GM20431 (cell line): ENCODE measurements around the gene NMNAT3.

Experiments
- in situ Hi-C: fragments of 300-500 bp; cut with MseI, MboI; formaldehyde crosslinking; loops from one replicate; pipeline ENCODE4 v1.15.0; 2020; ENCODE audit warnings: low sequenced_read_pairs; ENCODE audit not compliant: unreplicated experiment

NMNAT3 gene

GRCh38 chr3:139646512-139646911, 31.3 kb downstream of the NMNAT3 start:
- in situ Hi-C loops, result no loop called here

DNA sequence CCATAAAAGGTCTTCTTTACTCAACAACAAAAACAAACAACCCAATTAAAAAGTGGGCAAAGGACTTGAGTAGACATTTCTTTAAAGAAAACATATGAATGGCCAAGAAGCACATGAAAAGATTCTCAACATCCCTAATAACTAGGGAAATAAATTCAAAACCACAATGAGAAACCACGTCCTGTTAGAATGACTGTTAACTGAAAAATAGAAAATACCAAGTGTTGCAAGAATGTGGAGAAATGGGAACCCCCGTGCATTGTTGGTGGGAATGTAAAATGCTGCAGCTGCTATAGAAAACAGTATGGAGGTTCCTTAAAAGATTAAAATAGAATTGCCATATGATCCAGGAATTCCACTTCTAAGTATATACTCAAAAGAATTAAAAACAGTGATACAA, 34.8 kb downstream of the NMNAT3 start:
- in situ Hi-C loops, result no loop called here

GRCh38 chr3:139640456-139640855, 37.3 kb downstream of the NMNAT3 start:
- in situ Hi-C loops, result no loop called here

GRCh38 chr3:139639662-139640061, 38.1 kb downstream of the NMNAT3 start:
- in situ Hi-C loops, result no loop called here

- in situ Hi-C loops, result no loop called here
Measured at GRCh38 chr3:139638518-139638917, 39.3 kb downstream of the NMNAT3 start.

DNA sequence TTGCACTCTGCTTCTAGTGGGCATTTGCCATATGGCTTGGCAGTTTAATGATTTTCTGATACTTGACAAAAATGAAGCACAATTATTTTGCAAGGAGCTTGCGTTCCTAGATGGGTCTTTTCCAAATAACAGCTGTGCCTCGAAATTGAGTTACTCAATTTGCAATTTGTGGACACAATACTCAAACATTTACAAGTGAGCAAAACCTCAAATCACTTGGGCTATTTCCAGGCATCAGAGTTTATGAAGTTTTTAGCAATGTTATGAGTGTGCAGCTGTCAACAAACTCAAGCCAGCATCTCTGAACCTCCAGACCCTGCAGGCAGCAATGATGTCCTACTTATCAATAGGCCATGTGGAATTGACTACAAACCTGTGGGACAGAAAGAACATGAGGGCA, 41.3 kb downstream of the NMNAT3 start:
- in situ Hi-C loops, result no loop called here

DNA sequence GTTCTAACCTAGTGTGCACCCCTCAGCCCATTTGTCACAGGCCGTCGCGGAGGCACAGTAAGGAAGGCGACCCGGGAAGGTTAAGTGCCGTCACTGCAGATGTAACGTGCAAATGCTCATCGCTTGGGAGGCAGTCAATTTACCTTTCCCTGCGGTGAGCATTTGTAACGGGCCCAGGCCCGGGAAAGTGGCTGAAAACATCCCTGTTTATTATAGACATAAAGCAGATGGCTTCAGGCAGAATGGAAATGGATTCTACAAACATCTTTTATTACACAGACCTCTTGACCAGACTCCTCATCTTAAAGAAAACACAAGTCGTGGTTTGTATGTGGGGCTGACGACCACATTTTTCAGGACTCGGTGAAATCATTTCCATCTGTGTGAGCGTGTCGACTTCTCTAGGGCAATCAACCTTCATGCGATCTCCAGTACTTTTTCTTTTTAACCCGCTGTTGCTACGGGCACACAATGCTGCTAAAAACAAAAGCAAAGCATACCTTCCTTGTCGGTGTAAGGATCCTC, 43.6 kb downstream of the NMNAT3 start:
- in situ Hi-C loops, result no loop called here

DNA sequence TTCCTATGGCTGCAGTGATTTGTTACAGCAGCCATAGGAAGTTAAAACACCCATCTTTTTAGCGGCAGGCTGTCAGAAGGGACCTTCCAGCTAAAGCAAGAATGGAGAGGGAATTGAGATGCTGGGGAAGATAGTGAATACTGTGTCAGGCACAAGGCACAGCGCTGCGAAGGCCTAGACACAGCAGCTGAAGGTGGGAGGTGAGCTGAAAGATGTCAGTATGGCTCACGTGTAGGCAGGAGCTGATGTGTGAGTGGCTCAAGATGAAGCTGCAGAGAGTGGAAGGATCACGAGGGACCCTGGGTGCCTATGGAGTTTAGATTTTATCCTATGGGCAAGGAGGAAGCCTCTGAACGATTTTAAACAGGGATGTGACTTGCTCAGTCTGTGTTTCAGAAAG, 44.3 kb downstream of the NMNAT3 start:
- in situ Hi-C loops, result no loop called here

DNA sequence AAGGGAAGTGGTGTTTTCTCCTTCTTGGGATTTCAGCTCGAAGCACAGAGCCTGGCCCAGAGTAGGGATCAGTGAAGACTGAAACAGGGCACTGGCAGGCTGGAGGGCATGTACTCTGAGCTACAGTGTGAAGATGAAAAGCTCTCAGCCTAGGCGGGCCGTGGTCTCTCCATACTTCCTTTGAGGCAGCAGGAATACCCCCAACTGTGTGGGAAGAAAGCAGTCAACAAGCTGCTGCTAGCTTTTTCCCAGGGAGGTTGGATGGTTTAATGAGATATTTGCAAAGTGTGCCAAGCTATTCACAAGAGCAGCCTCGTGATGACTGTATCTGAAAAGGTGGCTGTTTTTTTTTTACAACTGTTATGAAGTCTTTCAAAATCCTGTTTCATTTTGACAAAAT, 47.2 kb downstream of the NMNAT3 start:
- in situ Hi-C loops, result no loop called here

DNA sequence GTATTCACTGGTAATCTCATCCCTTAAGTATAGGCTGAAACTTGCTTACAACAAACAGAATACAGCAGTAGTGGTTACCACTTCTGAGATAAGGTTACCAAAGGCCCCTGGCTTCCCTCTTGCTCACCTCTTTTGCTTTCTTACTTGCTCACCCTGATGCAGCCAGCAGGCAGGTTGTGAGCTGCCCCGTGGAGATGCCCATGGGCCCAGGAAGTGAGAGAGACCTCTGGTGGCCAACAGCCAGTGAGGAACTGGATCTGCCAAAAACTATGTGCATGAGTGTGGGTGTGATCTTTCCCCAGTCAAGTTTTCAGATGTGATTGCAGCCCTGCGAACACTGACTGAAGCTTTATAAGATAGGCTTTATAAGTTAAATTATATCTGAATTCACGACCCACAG, 48.7 kb downstream of the NMNAT3 start:
- in situ Hi-C loops, result no loop called here

GRCh38 chr3:139627759-139628158, 50.0 kb downstream of the NMNAT3 start:
- in situ Hi-C loops, result no loop called here

DNA sequence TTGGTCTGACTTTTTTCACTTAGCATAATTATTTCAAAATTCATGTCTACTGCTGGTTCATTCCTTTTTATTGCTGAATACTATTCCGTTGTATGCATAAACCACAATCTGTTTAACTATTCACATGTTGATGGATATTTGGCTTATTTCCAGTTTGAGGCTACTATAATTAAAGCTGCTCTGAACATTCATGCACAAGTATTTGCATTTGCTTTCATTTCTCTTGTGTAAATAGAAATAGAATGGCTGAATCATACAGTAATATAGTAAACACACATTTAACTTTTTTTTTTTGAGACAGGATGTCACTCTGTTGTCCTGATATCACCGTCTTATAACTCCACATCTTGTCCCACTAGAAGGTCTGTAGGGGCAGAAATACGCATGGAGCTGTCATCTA, 57.3 kb downstream of the NMNAT3 start:
- in situ Hi-C loops, result no loop called here

DNA sequence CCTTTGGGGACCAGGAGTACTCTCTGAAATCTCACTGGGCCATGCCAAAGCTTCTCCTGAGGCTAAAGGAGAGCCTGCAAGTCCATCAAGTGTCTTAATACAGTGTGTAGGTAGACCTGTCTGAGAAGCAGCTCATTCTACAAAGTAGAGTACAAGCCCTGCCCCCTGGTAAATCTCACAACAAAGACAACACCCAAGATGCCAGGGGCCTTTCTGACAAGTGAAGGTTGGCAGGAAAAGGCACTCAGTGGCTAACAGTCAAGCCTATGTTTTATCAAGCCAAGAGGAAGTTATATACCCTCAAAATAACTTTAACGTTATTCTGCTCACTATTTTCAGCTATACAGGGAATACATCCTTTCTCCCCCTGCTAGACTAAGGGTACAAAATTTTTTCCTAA, 58.3 kb downstream of the NMNAT3 start:
- in situ Hi-C loops, result no loop called here

- in situ Hi-C loops, result no loop called here
Measured at GRCh38 chr3:139617672-139618268, 60.0 kb downstream of the NMNAT3 start.

- in situ Hi-C loops, result no loop called here
Measured at GRCh38 chr3:139611528-139611927, 66.2 kb downstream of the NMNAT3 start.

- in situ Hi-C loops, result no loop called here
Measured at GRCh38 chr3:139610886-139611285, 66.9 kb downstream of the NMNAT3 start.

GRCh38 chr3:139608924-139609323, 68.8 kb downstream of the NMNAT3 start:
- in situ Hi-C loops, result no loop called here

DNA sequence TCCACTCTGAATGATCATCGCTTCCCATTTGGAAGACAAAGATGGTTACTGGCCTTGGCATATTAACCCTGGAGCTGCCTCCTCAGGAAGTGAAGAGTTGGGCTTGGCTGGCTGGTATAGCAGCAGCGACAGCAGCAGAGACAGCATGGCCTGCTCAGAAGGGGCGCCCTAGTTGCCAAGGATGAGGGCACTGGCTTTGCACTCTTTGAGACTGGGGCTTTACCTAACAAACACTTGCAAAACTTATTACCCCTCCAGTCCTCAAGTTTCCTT, 69.7 kb downstream of the NMNAT3 start:
- in situ Hi-C loops, result no loop called here

- in situ Hi-C loops, result no loop called here
Measured at GRCh38 chr3:139607257-139608107, 70.3 kb downstream of the NMNAT3 start.

- in situ Hi-C loops, result no loop called here
Measured at GRCh38 chr3:139602003-139602402, 75.8 kb downstream of the NMNAT3 start.

- in situ Hi-C loops, result no loop called here
Measured at GRCh38 chr3:139601191-139601961, 76.4 kb downstream of the NMNAT3 start.
